Effector CD8-positive, alpha-beta T cell (primary cell): ENCODE data around the gene TNFRSF19.
"Not testable (repeated sequence)": the region's sequence is repeated elsewhere in the genome, so short reads cannot be mapped to it uniquely, and the experiment has no call there.

ENCODE experiments used
- DNase-seq: peaks from one replicate; lab custom pipeline; 2025; lab: John Stamatoyannopoulos, UW

TNFRSF19 gene

GRCh38 chr13:23655321-23655720, 85.1 kb downstream of the TNFRSF19 start:
- no peak for DNase-seq

GRCh38 chr13:23656637-23657371, 86.6 kb downstream of the TNFRSF19 start:
- DNase-seq, result no peak

GRCh38 chr13:23658929-23659541, 88.8 kb downstream of the TNFRSF19 start:
- DNase-seq, result no peak

GRCh38 chr13:23660249-23660648, 90.0 kb downstream of the TNFRSF19 start:
- DNase-seq, result no peak

- no peak for DNase-seq
Measured at GRCh38 chr13:23666582-23666981, 96.4 kb downstream of the TNFRSF19 start.

- no peak for DNase-seq
Measured at GRCh38 chr13:23667750-23668149, 97.5 kb downstream of the TNFRSF19 start.

- no peak for DNase-seq
Measured at GRCh38 chr13:23668562-23668961, 98.3 kb downstream of the TNFRSF19 start.

GRCh38 chr13:23670793-23671192, 100.6 kb downstream of the TNFRSF19 start:
- no peak for DNase-seq

- no peak for DNase-seq
Measured at GRCh38 chr13:23671377-23671776, 101.2 kb downstream of the TNFRSF19 start.

- no peak for DNase-seq
Measured at GRCh38 chr13:23671897-23672296, 101.7 kb downstream of the TNFRSF19 start.

- DNase-seq, result no peak
Measured at GRCh38 chr13:23672616-23673015, 102.4 kb downstream of the TNFRSF19 start.

- no peak for DNase-seq
Measured at GRCh38 chr13:23673354-23673753, 103.1 kb downstream of the TNFRSF19 start.

GRCh38 chr13:23673867-23674605, 103.8 kb downstream of the TNFRSF19 start:
- no peak for DNase-seq

- no peak for DNase-seq
Measured at GRCh38 chr13:23674795-23675640, 104.8 kb downstream of the TNFRSF19 start.

- DNase-seq, result not testable (repeated sequence)
Measured at GRCh38 chr13:23677679-23678288, 107.6 kb downstream of the TNFRSF19 start.

GRCh38 chr13:23678795-23679194, 108.6 kb downstream of the TNFRSF19 start:
- DNase-seq, result no peak

GRCh38 chr13:23679220-23679619, 109.0 kb downstream of the TNFRSF19 start:
- no peak for DNase-seq

- no peak for DNase-seq
Measured at GRCh38 chr13:23680845-23681669, 110.8 kb downstream of the TNFRSF19 start.

GRCh38 chr13:23683084-23683483, 112.9 kb downstream of the TNFRSF19 start:
- DNase-seq, result no peak

GRCh38 chr13:23684647-23685046, 114.4 kb downstream of the TNFRSF19 start:
- DNase-seq, result no peak

- no peak for DNase-seq
Measured at GRCh38 chr13:23685416-23685815, 115.2 kb downstream of the TNFRSF19 start.
